ENCODE measurements around the gene TP63. TPM values are rescaled to one million over a fixed set of nuclear protein-coding genes. Genes with fewer than 3 reads are reported as not detected.

Gene TP63
- under 1 TPM in 1 of 4 donors, not detected in 3; 0.27 TPM for total RNA-seq

- H3K9me3 ChIP-seq = no peaks in the 10 kb centered on the region
- H3K27ac ChIP-seq = no peak within 1 kb of the TSS
These were observed at the start of gene TP63 for GRCh38 chr3:189631373-189631408. TSS of gene TP63 (plus strand) at chr3:189631389. CDS start at chr3:189631516, 127 bp downstream.

DNA sequence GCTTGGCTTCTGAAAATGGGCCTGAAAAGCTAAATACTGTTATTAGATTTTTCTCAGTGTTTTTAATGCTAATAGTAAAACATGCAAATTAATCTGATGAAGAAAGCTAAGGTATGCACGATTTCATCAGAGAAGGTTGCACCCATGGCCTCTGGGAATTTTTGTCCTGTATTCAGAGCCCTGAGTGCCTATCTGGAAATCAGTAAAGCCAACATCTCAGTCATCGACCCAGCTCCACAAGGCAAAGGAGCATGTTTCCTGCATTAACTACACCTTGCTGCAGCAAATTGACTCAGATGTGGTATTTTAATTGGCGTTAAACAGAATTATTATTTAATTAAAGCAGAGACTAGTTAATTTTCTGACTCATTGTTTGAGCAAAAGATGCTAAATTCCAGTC, 49.0 kb upstream of the TP63 start:
- Histone ChIP-seq H3K27me3 (no peaks in the 10 kb centered on the region), H3K36me3 (no peaks in the 10 kb centered on the region), H3K9me3 (no peaks in the 10 kb centered on the region), H3K4me3 (no peak overlapping the region), H3K4me1 (no peaks in the 10 kb centered on the region), H3K27ac (no peak overlapping the region)
- no peak for TF ChIP-seq POLR2A (IDR thresholded peaks at IDR 0.05)
- TF ChIP-seq CTCF (IDR thresholded peaks at IDR 0.05) = no peak
- no peak for DNase-seq

More at GRCh38 chr3:189631373-189631408, at the start of gene TP63:
- H3K4me1 ChIP-seq = no peaks in the 10 kb centered on the region
- DNase-seq = no peak
- H3K4me3 ChIP-seq = no peak within 1 kb of the TSS
- no peaks in the 10 kb centered on the region for H3K36me3 ChIP-seq
- H3K27me3 ChIP-seq = no peaks in the 10 kb centered on the region
- TF ChIP-seq CTCF (IDR thresholded peaks at IDR 0.05) (no peak), POLR2A (IDR thresholded peaks at IDR 0.05) (no peak)

DNA sequence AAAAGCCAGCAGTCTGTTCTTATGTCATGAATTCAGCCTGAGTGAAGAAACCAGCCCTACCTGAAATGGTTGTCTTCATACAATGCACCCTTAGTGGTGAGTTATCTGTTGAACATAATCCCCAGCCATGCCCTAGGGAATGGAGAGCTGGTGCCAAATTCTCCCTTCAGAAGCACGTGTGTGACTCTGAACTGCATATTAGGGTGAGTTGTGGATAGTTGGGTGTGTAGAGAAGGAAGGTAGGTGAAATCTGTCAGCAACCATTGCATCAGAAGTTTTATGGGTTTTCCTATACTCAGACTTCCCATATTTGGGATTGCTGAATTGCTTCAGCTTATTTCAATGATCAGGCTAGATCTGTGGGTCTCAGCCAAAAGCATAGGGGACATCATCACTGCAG, 46.5 kb upstream of the TP63 start:
- Histone ChIP-seq H3K4me3 (no peak overlapping the region), H3K36me3 (no peaks in the 10 kb centered on the region)

GRCh38 chr3:189586941-189587663, 44.1 kb upstream of the TP63 start:
- Histone ChIP-seq H3K4me3 (no peak overlapping the region), H3K4me1 (no peaks in the 10 kb centered on the region), H3K27me3 (no peaks in the 10 kb centered on the region), H3K27ac (no peak overlapping the region), H3K36me3 (no peaks in the 10 kb centered on the region), H3K9me3 (no peaks in the 10 kb centered on the region)
- no peak for TF ChIP-seq CTCF (IDR thresholded peaks at IDR 0.05)
- TF ChIP-seq POLR2A (IDR thresholded peaks at IDR 0.05) = no peak
- DNase-seq = no peak

More for the DNA sequence above, 46.5 kb upstream of the TP63 start:
- no peak for DNase-seq
- Histone ChIP-seq H3K27ac (no peak overlapping the region), H3K27me3 (no peaks in the 10 kb centered on the region), H3K9me3 (no peaks in the 10 kb centered on the region), H3K4me1 (no peaks in the 10 kb centered on the region)
- TF ChIP-seq CTCF (IDR thresholded peaks at IDR 0.05) (no peak), POLR2A (IDR thresholded peaks at IDR 0.05) (no peak)

- no peak for TF ChIP-seq POLR2A (IDR thresholded peaks at IDR 0.05)
- TF ChIP-seq CTCF (IDR thresholded peaks at IDR 0.05) = no peak
- no peak for DNase-seq
- no peaks in the 10 kb centered on the region for H3K27me3 ChIP-seq
These were observed 43.5 kb upstream of the TP63 start for GRCh38 chr3:189587664-189588040.

GRCh38 chr3:189588070-189588469, 43.1 kb upstream of the TP63 start:
- DNase-seq = no peak
- H3K4me3 ChIP-seq = no peak overlapping the region
- no peak for TF ChIP-seq POLR2A (IDR thresholded peaks at IDR 0.05)
- no peak for TF ChIP-seq CTCF (IDR thresholded peaks at IDR 0.05)
- no peaks in the 10 kb centered on the region for H3K27me3 ChIP-seq
- no peak overlapping the region for H3K27ac ChIP-seq
- no peaks in the 10 kb centered on the region for H3K36me3 ChIP-seq
- no peaks in the 10 kb centered on the region for H3K4me1 ChIP-seq
- H3K9me3 ChIP-seq = no peaks in the 10 kb centered on the region

More at GRCh38 chr3:189587664-189588040, 43.5 kb upstream of the TP63 start:
- H3K27ac ChIP-seq = no peak overlapping the region
- no peaks in the 10 kb centered on the region for H3K4me1 ChIP-seq
- no peaks in the 10 kb centered on the region for H3K9me3 ChIP-seq
- H3K4me3 ChIP-seq = no peak overlapping the region
- no peaks in the 10 kb centered on the region for H3K36me3 ChIP-seq

All from Peyer's patch (tissue), 4 donors.